HFFc6 (cell line): ENCODE results near the gene DUSP23. TPM values are rescaled to one million over a fixed set of nuclear protein-coding genes. Genes with fewer than 3 reads are reported as not detected.

Source experiments
- DNase-seq: peaks from one replicate; pipeline ENCODE4 v3.0.0-alpha.2; 2018
- H3K27ac Mint-ChIP-seq: 2 replicates; pipeline ENCODE4 v1.8.0; 2020; ENCODE audit warnings: mild to moderate bottlenecking, mixed read lengths
- H3K27me3 Mint-ChIP-seq: 2 replicates; pipeline ENCODE4 v1.8.0; 2021; ENCODE audit warnings: mild to moderate bottlenecking, moderate library complexity, mixed read lengths; ENCODE audit not compliant: insufficient read depth
- H3K36me3 Mint-ChIP-seq: 2 replicates; pipeline ENCODE4 v1.8.0; 2021; ENCODE audit warnings: low read depth, mixed read lengths
- H3K4me1 Mint-ChIP-seq: 2 replicates; pipeline ENCODE4 v1.8.0; 2020; ENCODE audit warnings: low read depth, mixed read lengths
- H3K4me3 Mint-ChIP-seq: 2 replicates; pipeline ENCODE4 v1.8.0; 2020; ENCODE audit warnings: mild to moderate bottlenecking, moderate library complexity, mixed read lengths
- H3K9me3 Mint-ChIP-seq: 2 replicates; pipeline ENCODE4 v1.8.0; 2020; ENCODE audit warnings: mild to moderate bottlenecking, mixed read lengths
- CTCF ChIP-seq: fragments of 200-600 bp; sonication (generic); IDR thresholded peaks from 2 replicates; pipeline ENCODE4 v1.5.0; 2021; ENCODE audit warnings: antibody characterized with exemption, mild to moderate bottlenecking
- total RNA-seq, 6 experiments: library from RNA; stranded (reverse); fragmentation: NEBNext Ultra II Directional; extraction: Animal tissue kit (Norgen Biotek cat#: 25700); gene quantifications; 2 replicates in 1 of 6; 3 replicates in 5 of 6; pipeline ENCODE4 v1.2.3, GENCODE V29; 2021

The DUSP23 gene
- total RNA-seq, 6 experiments from 2014 or later: 23.3 to 26.3 (median 23.5) TPM

GRCh38 chr1:159749630-159750029 lies 31.1 kb upstream of the DUSP23 start:
- DNase-seq: no peak
- H3K9me3 Mint-ChIP-seq: no peaks in the 10 kb centered on the region
- H3K27ac Mint-ChIP-seq: no peak overlapping the region
- peaks cover 6% of the 10 kb centered on the region for H3K4me1 Mint-ChIP-seq
- no peak for TF ChIP-seq CTCF
- no peaks in the 10 kb centered on the region; the same call in 1 of the 2 replicates for H3K27me3 Mint-ChIP-seq
- no peak overlapping the region for H3K4me3 Mint-ChIP-seq
- H3K36me3 Mint-ChIP-seq: no peaks in the 10 kb centered on the region

GRCh38 chr1:159750621-159751020 lies 30.1 kb upstream of the DUSP23 start:
- no peak for DNase-seq
- TF ChIP-seq CTCF: no peak
- H3K4me1 Mint-ChIP-seq: peaks cover 6% of the 10 kb centered on the region
- H3K27me3 Mint-ChIP-seq: no peaks in the 10 kb centered on the region; the same call in 1 of the 2 replicates
- no peak overlapping the region for H3K4me3 Mint-ChIP-seq
- no peak overlapping the region for H3K27ac Mint-ChIP-seq
- H3K36me3 Mint-ChIP-seq: no peaks in the 10 kb centered on the region
- no peaks in the 10 kb centered on the region for H3K9me3 Mint-ChIP-seq

- Mint-ChIP-seq H3K27ac (no peak overlapping the region), H3K9me3 (no peaks in the 10 kb centered on the region), H3K4me1 (peaks cover 6% of the 10 kb centered on the region), H3K4me3 (no peak overlapping the region), H3K36me3 (no peaks in the 10 kb centered on the region), H3K27me3 (no peaks in the 10 kb centered on the region; the same call in 1 of the 2 replicates)
- no peak for DNase-seq
- no peak for TF ChIP-seq CTCF
Observed at GRCh38 chr1:159751031-159751430, 29.7 kb upstream of the DUSP23 start.

- H3K27me3 Mint-ChIP-seq: no peaks in the 10 kb centered on the region; the same call in 1 of the 2 replicates
- TF ChIP-seq CTCF: no peak
- peak; percentile 8 for DNase-seq
- H3K36me3 Mint-ChIP-seq: no peaks in the 10 kb centered on the region
- no peaks in the 10 kb centered on the region for H3K9me3 Mint-ChIP-seq
- no peak overlapping the region for H3K27ac Mint-ChIP-seq
- no peak overlapping the region for H3K4me3 Mint-ChIP-seq
- H3K4me1 Mint-ChIP-seq: peaks cover 5% of the 10 kb centered on the region; the same call in 1 of the 2 replicates
Observed at GRCh38 chr1:159752135-159752580, 28.6 kb upstream of the DUSP23 start.

GRCh38 chr1:159753386-159753785 lies 27.4 kb upstream of the DUSP23 start:
- Mint-ChIP-seq H3K4me3 (no peak overlapping the region), H3K36me3 (no peaks in the 10 kb centered on the region), H3K27me3 (no peaks in the 10 kb centered on the region; the same call in 1 of the 2 replicates), H3K27ac (no peak overlapping the region), H3K9me3 (no peaks in the 10 kb centered on the region), H3K4me1 (peaks cover 5% of the 10 kb centered on the region; the same call in 1 of the 2 replicates)
- DNase-seq: no peak
- no peak for TF ChIP-seq CTCF
